KMS-11 (cell line): ENCODE results near the gene TMEM158.

Experiments
- H2AFZ ChIP-seq: fragments of 200-600 bp; sonication (generic); 2 replicates; pipeline ENCODE4 v1.6.1; 2016; ENCODE audit warnings: antibody characterized with exemption, mixed run types, low read depth
- H3K27ac ChIP-seq: fragments of 200-600 bp; sonication (generic); 2 replicates; pipeline ENCODE4 v1.6.1; 2016; ENCODE audit warnings: mild to moderate bottlenecking, mixed run types
- H3K27me3 ChIP-seq: fragments of 200-600 bp; sonication (generic); 2 replicates; pipeline ENCODE4 v1.6.1; 2017; ENCODE audit warnings: mild to moderate bottlenecking, low read depth, mixed run types, moderate library complexity; ENCODE audit not compliant: insufficient read depth
- H3K36me3 ChIP-seq: fragments of 200-600 bp; sonication (generic); 2 replicates; pipeline ENCODE4 v1.6.1; 2017; ENCODE audit warnings: mild to moderate bottlenecking, mixed run types; ENCODE audit not compliant: insufficient read depth
- H3K4me1 ChIP-seq: fragments of 200-600 bp; sonication (generic); 2 replicates; pipeline ENCODE4 v1.6.1; 2016; ENCODE audit warnings: mild to moderate bottlenecking, low read depth, mixed run types; ENCODE audit not compliant: poor library complexity, severe bottlenecking
- H3K4me2 ChIP-seq: fragments of 200-600 bp; sonication (generic); 2 replicates; pipeline ENCODE4 v1.7.0; 2016; ENCODE audit warnings: mild to moderate bottlenecking, mixed run types
- H3K4me3 ChIP-seq: fragments of 200-600 bp; sonication (generic); IDR thresholded peaks from 2 replicates; pipeline ENCODE4 v1.6.1; 2017; ENCODE audit warnings: low read depth, low read length, mixed read lengths; ENCODE audit not compliant: insufficient read depth
- H3K79me2 ChIP-seq: fragments of 200-600 bp; sonication (generic); 2 replicates; pipeline ENCODE4 v1.6.1; 2016; ENCODE audit warnings: low read depth, mixed run types; ENCODE audit not compliant: insufficient read depth
- H3K9ac ChIP-seq: fragments of 200-600 bp; sonication (generic); 2 replicates; pipeline ENCODE4 v1.6.1; 2016; ENCODE audit warnings: mild to moderate bottlenecking, mixed run types
- H4K20me1 ChIP-seq: fragments of 200-600 bp; sonication (generic); 2 replicates; pipeline ENCODE4 v1.6.1; 2016; ENCODE audit warnings: mild to moderate bottlenecking, mixed run types; ENCODE audit not compliant: insufficient read depth
- CTCF ChIP-seq: fragments of 200-600 bp; sonication (generic); conservative IDR thresholded peaks from 2 replicates; pipeline ENCODE4 v1.6.1; 2017; ENCODE audit warnings: low read depth, mild to moderate bottlenecking, antibody characterized with exemption, low read length, moderate library complexity, mixed read lengths

The TMEM158 gene

GRCh38 chr3:45272032-45272810 lies 46.1 kb upstream of the TMEM158 start:
- no peak overlapping the region for H3K4me3 ChIP-seq
- no peaks in the 10 kb centered on the region for H3K27me3 ChIP-seq
- H3K4me1 ChIP-seq, result no peaks in the 10 kb centered on the region
- no peaks in the 10 kb centered on the region for H3K36me3 ChIP-seq
- no peaks in the 10 kb centered on the region for H3K79me2 ChIP-seq
- no peaks in the 10 kb centered on the region for H4K20me1 ChIP-seq
- H2AFZ ChIP-seq, result no peak overlapping the region
- TF ChIP-seq CTCF, result no peak
- H3K27ac ChIP-seq, result no peak overlapping the region
- H3K4me2 ChIP-seq, result no peak overlapping the region
- no peak overlapping the region for H3K9ac ChIP-seq

- no peak overlapping the region for H3K4me2 ChIP-seq
- no peaks in the 10 kb centered on the region for H4K20me1 ChIP-seq
- H2AFZ ChIP-seq, result no peak overlapping the region
- no peaks in the 10 kb centered on the region for H3K36me3 ChIP-seq
- H3K27ac ChIP-seq, result no peak overlapping the region
- TF ChIP-seq CTCF, result no peak
- no peak overlapping the region for H3K9ac ChIP-seq
- no peak overlapping the region for H3K4me3 ChIP-seq
- no peaks in the 10 kb centered on the region for H3K27me3 ChIP-seq
- no peaks in the 10 kb centered on the region for H3K4me1 ChIP-seq
- H3K79me2 ChIP-seq, result no peaks in the 10 kb centered on the region
These were observed 43.9 kb upstream of the TMEM158 start for GRCh38 chr3:45269952-45270351.

GRCh38 chr3:45267097-45267496 lies 41.0 kb upstream of the TMEM158 start:
- Histone ChIP-seq H4K20me1 (no peaks in the 10 kb centered on the region), H3K4me2 (no peak overlapping the region), H3K4me1 (no peaks in the 10 kb centered on the region), H3K79me2 (no peaks in the 10 kb centered on the region), H3K27me3 (no peaks in the 10 kb centered on the region), H3K9ac (no peak overlapping the region), H3K27ac (no peak overlapping the region), H2AFZ (no peak overlapping the region), H3K36me3 (no peaks in the 10 kb centered on the region), H3K4me3 (no peak overlapping the region)
- no peak for TF ChIP-seq CTCF

- Histone ChIP-seq H3K79me2 (no peaks in the 10 kb centered on the region), H3K9ac (no peak overlapping the region), H3K27me3 (no peaks in the 10 kb centered on the region), H3K4me3 (no peak overlapping the region), H3K27ac (no peak overlapping the region), H3K4me2 (no peak overlapping the region), H3K4me1 (no peaks in the 10 kb centered on the region), H2AFZ (no peak overlapping the region), H4K20me1 (no peaks in the 10 kb centered on the region), H3K36me3 (no peaks in the 10 kb centered on the region)
- TF ChIP-seq CTCF, result no peak
These were observed 35.4 kb upstream of the TMEM158 start for GRCh38 chr3:45261333-45262110.
